D341Med (cell line): Measurements from ENCODE around the gene B4GALNT1.
"Not testable (repeated sequence)": the region's sequence is repeated elsewhere in the genome, so short reads cannot be mapped to it uniquely, and the experiment has no call there.

ENCODE experiments used
- DNase-seq: peaks from one replicate; pipeline ENCODE4 v3.0.0; 2012; ENCODE audit warnings: low spot score

The B4GALNT1 gene

DNA sequence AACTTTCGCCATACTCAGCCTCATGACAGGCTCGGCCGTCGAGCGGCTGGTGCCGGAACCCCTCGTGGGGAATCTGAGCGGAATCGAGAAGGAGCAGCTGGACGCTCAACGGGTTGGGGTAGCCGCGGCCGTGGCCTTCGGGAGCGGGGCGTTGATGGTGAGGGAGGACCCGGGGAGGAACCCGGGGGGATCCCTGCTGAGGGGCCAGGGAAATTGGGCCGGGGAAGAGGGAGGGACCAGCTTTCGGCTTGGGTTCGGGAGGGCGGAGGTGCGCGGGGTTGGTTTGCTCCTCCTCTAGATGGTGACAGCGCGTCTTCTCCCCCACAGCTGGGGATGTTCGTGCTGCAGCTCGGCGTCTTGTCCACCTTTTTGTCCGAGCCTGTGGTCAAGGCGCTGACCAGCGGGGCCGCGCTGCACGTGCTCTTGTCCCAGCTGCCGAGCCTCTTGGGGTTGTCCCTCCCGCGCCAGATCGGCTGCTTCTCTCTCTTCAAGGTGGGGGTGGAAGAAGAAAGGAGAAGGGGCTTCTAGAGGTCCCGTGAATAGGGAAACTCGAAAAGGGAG, 12.0 kb downstream of the B4GALNT1 start:
- peak; percentile 48 for DNase-seq

DNA sequence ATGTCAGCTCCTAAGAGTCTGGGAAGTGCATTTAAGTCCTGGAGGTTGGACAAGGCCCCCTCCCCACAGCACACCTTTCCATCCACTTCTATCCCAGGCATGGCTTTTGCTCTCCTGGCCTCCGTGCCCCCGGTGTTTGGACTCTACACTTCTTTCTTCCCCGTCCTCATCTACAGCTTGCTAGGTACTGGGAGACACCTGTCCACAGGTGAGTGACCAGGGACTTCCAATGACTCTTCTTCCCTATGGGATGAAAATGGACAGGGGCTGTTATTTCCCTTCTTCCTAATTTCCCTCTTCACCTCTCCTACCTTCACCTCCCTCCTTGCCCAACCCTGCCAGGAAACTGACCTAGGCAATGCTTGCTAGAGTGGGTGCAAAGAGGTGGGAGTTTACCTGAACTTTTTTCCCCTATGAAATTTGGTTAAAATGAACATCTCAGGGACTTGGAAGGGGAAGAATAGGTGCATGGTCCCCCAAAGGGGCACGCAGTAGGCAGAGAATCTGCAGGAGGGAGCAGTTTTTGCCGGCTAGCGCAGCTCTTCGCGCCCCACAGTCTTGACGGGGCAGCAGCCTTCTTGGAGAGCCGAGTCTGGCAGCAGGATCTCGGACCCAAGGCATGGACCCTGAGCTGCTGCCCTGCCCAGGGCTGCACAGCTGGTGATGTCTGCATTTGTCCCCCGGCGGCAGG, 12.6 kb downstream of the B4GALNT1 start:
- DNase-seq: peak; percentile 43

DNA sequence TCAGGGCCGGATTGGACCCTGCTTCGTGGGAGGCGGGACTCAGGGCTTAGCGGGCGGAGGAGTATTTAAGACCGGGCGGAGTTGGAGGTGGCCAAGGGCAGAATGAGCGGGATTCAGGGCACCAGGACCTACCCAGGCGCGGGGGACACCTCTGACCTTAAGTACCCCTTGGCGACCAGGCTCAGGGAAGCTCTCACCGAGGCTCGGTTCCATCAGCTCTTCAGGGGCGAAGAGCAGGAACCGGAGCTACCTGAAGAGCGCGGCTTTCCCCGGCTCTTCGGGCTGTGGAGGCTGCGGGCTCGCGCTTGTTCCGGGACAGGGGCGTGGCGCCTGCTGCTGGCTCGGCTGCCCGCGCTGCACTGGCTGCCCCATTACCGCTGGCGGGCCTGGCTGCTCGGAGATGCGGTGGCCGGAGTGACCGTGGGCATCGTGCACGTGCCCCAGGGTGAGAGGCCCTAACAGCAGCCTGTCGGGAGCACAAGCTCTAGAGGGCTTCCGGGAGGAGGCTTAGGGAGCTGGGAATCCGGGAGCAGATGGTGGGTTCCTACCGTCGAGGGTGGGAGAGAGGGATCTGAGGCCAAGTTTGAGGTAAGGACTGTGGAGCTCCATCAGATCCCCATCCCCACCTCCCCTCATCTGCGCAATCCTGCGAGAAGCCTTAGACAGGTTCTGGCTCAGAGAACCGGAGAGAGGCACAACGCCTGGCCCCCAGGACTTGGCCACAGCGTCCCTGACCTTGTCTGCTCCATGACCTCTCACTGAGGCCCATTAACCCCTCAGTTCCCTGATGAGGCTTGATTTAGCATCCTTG, 13.4 kb downstream of the B4GALNT1 start:
- DNase-seq: peak; percentile 50

- no peak for DNase-seq
Measured at GRCh38 chr12:57618966-57619433, 14.0 kb downstream of the B4GALNT1 start.

DNA sequence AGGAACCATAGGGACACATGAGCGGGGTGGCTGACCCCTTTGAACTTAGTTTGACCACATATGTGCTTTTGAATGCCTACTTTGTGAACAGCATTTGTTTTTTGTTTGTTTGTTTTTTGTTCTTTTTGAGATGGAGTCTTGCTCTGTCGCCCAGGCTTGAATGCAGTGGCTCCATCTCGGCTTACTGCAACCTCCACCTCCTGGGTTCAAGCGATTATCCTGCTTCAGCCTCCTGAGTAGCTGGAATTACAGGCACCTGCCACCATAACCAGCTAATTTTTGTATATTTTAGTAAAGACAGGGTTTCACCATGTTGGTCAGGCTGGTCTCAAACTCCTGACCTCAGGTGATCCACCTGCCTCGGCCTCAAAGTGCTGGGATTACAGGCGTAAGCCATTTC, 14.6 kb downstream of the B4GALNT1 start:
- not testable (repeated sequence) for DNase-seq

DNA sequence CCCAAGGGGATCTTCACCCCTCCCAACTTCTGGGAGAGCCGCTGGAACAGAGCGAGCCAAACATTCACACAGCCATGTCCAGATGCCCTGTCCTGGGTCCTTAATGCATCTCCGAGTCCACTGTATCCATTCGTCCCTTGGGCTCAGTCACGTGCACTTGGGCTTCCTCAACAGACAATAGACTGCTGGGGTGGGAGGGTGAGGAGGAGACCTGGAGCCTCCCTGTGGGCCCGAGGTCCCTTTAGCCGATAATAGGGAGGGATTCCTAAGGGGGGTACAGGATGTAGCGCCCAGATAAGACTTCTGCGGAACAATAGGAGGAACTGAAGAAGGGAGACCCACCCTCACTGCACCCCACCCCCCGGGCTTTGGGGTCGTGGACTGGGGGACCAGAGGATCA, 15.1 kb downstream of the B4GALNT1 start:
- no peak for DNase-seq

DNA sequence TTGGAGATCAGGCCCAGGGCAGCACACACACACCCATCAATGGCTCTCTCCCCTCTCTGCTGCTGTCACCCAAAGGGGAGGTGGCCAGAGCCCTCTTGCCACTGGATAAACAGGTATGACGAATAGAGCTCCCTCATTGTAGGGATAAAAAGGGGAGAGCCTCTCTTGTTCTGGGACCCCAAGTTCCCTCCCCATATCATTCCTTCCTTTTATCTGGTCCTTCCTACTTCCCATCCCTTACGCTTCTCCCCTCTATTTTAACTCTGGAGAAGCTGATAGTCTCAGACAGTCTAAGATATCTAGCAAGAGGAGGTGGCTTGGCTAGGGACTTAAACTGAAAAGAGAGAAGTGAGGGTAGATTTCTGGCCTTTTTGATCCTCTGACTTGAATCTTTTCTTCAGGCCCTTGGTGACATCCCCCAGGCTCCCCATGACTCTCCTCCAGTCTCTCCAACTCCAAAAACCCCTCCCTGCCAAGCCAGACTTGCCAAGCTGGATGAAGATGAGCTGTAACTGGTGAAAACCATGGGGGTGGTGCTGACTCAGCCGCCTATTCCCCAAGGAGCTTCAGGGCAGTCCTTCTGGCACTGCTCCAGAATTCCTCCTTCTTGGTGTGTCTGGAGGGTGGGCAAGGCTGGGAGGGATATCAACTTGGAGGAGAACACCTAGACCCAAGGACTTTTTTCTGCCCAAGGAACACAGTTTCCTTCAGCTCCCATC, 16.5 kb downstream of the B4GALNT1 start:
- no peak for DNase-seq

- no peak for DNase-seq
Measured at GRCh38 chr12:57615637-57616036, 17.4 kb downstream of the B4GALNT1 start.

DNA sequence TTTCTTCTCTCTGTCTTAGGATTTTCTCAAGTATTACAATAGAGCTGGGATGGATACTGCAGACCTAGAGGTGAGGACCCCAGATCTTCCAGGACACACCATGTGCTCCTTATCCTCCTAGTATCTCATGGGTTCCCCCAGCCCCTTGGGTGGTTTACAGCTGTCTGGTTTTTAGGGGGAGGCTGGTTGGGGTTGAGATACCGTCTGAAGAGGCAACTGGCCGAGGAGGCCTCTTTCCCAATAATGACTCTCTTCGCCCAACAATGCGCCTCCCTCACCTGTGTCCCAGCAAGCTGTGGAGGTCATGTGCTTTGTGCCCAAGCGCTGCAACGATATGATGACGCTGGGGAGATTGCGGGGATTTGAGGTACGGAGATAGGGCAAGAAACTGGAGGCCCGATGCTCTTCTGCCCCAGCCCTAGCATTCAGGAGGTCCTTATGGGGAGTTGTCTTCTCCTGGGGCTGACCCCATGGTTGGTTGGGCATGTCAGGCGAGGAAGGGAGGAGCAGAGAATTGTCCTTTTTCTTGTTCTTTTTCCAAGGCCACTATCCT, 18.0 kb downstream of the B4GALNT1 start:
- no peak for DNase-seq

DNA sequence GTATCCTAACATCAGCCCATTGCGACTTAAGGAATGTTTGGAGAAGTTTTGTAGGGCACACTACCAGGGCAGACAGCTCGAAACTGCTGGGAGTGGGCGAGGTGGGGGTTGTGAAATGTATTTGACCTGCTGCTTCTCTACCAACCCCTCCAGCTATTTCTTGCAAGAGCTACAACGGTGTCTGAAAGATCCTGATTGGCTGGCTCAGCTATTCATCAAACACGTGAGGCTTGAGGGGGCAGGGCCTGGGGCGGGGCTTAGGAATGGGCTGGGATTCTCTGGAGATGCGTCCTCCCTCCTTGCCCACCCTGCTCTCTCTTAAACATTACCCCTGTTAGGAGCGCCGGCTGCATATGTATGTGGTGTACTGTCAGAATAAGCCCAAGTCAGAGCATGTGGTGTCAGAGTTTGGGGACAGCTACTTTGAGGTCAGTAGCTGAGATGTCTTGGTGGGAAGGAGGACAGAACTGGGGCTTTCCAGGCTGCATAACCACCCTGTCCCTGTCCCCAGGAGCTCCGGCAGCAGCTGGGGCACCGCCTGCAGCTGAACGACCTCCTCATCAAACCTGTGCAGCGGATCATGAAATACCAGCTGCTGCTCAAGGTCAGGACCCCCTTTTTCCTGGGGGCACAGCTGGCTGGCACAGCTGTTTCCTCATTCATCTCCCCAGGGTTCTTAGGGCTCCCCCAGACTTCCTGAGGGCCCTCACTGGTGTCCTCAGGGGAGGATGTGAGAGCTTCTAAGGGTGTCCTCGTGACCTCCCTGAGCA, 18.6 kb downstream of the B4GALNT1 start:
- no peak for DNase-seq

DNA sequence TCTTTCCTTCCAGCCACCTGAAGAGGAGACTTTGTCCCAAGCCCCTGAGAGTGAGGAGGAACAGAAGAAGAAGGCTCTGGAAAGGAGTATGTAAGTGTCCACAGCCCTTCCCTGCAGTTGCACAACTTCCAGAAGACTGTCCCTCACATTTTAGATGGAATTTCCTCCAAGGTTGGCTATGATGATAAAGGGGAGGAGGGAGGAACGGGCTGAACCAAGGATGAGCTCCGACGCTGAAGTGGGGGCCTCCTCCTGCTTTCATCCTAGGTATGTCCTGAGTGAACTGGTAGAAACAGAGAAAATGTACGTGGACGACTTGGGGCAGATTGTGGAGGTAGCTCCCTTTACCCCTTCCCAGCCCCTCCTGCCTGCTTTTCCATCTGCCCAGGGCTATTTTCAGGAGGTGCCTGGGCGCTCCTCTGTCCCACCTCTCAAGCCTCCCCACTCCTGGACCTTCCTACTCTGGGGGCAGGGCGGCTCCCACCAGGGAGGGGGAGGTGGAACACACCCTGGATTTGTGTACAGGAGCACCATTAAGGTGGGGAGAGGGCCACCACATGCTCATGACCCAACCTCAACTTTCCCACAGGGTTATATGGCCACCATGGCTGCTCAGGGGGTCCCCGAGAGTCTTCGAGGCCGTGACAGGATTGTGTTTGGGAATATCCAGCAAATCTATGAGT, 19.4 kb downstream of the B4GALNT1 start:
- DNase-seq: no peak

GRCh38 chr12:57612711-57613426, 20.1 kb downstream of the B4GALNT1 start:
- DNase-seq: peak; percentile 67

DNA sequence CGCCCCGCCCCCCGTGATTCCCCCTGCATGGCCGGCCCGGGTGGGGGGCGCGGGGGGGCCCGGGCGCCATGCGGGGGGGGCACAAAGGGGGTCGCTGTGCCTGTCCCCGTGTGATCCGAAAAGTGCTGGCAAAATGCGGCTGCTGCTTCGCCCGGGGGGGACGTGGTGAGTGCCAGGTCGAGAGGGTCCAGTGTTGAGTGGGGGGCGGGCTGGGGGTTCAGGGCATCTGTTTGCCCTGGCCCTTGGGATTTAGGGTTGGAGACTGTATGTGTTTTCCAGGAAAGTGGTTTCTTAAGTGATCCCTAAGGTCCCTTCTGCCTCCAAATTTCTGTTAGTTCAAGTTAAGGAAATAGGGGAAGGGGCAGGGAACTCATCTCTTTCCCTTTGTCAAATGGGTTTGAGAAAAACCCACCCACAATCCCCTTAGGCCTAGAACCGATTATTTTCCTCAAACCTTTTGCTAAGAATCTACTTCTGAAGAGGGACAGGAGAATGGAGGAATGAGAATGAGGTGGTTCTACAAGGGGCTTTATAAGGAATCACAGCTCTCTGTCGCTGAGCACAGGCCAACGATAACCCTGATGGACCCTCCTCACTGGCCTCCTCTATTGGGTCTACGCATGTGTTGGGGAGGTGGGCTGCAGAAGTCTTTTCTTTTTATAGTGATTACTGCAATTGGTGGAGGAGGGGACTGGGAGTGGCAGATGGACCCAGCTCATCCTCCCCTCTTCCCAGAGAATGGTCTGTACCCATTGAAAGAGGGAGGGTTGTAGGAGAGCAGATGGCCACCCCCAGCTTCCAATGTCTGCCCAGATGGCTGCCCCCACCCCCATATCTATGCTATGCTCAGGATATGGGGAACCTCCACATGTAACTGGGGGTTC, 20.9 kb downstream of the B4GALNT1 start:
- DNase-seq: peak; percentile 78

DNA sequence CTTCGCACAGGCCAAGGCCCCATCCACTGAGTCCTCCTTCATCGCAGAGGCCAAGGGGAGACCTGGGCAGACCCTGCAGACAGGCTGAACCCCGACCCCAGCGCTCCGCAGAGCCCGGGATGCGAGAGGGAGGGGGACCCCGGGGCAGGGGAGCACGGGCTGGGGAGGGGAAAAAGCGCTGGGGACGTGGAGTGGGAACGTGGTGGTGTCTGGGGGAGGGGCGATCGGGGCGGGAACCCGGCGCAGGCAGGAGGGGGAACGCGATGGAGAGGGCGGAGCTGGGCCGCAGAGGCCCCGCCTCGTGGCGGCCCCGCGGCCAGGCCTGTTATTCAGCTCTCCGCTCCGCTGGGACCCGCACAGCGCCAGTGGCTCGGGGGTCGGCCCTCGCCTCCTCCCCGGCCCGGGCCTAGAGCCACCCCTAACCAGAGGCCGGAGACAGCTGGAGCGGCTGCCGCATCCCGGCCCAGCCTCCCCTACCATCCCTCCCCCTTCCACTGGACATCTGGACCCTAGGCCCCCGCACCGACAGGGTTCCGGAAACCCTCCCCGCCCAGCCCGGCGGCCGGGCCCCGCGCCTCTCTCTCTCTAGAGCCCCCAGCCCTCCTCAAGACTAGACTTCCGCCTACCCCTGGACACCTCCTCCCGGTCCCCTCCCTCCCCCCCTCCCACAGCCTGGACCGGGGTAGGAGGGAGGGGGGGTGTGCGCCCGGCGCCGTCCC, 21.7 kb downstream of the B4GALNT1 start, which contains the start of gene ARHGEF25:
ARHGEF25 (plus strand) TSS at position 328 of the 719 bp plus-strand sequence. CDS start 460 bp downstream, outside the sequence.
- DNase-seq: peak; percentile 95

DNA sequence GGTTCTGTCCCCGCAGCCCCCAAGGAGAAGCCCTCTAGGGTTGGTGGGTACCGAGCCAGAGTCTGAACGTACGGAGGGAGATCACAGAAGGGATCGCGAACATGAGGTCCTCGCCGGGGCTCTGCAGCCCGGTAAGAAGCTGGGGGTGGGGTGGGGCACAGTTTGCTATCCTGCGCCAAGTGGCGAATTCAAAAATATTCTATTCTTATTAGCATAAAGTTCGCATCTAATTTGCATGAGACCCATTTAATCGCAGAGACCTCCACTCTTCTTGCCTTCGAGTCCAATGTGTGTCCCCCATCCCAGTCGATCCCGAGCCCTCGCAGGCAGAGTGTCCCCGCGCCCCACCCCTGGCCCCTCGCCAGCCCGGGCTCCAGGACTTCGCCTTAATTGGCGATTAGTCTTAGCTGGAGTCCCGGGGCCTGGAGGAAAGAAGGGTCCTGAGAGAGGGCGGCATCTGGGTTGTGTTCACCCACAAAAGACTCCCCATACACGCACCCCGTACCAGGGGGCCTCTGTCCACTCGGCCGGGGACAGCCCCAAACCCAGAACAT, 22.4 kb downstream of the B4GALNT1 start:
- DNase-seq: peak; percentile 76

GRCh38 chr12:57609781-57610553, 23.0 kb downstream of the B4GALNT1 start:
- no peak for DNase-seq
